ENCODE measurements around the gene SLC35E1. TPM values are rescaled to one million over a fixed set of nuclear protein-coding genes. Genes with fewer than 3 reads are reported as not detected.

Gene SLC35E1
- total RNA-seq, 1 experiment from 2014 or later: 35.8 TPM

DNA sequence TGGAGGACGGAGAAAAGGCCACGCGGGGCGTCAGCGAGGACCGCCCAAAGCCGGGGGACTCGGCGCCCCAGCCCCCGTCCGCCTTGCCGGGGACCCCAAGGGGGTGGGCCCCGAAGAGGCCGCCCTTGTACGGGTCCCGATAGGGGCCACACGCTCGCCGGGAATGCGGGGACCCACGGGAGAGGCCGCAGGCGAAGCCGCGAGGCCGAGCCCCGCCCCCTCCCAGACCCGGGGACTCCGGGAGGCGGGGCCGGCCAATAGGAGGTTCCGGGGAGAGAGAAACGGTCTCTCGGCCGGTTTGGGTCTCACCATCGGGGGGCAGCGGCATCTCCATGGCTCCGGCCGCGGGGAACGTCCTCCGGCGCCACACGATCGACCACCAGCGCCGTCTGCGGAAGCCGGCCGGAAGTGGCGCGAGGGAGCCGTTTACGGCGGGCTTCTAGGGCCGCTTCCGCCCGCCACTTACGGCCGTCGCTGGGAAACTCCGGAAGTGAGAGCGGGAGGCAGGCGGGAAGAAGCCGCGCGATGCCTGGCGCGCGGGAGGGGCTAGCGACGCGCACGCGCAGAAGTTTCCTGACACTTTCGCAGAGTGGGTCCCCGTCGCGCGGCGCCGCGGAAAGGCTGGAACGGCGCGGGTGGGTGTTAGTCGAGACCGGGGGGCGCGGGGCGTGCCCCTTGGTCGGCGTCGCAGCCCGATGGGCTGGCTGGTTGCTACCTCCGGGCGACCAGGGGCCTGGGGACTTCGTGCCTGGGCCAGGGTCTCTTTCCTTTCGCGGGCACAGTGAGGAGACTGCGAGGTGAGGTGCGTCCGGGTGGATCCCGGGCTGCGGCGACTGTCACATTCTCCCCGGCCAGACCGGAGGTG is 29.9 kb downstream of the SLC35E1 start, which contains the start of gene CHERP:
Gene CHERP, minus strand, starts transcription at position 393 of the 865 bp plus-strand sequence. Its CDS starts 59 bp downstream, at position 334.
- Mint-ChIP-seq H3K27ac (peak within 1 kb of the TSS; percentile 62 to 93 (median 67)), H3K36me3 (ENCODE audit: insufficient read depth in 1 of 3, low read depth in 3 of 3) (peaks cover 28 to 43% (median 41%) of the 10 kb centered on the region in 3 experiments; a peak in 6 of 7 replicates), H3K4me1 (peaks cover 13 to 16% of the 10 kb centered on the region in 2 experiments), H3K4me3 (peak within 1 kb of the TSS; percentile 91 to 96), H3K9me3 (no peaks in the 10 kb centered on the region), H3K27me3 (ENCODE audit: low read depth) (no peaks in the 10 kb centered on the region)
- H3K4me1 ChIP-seq (ENCODE audit: insufficient read depth, low read length): no peaks in the 10 kb centered on the region; the same call in 1 of the 2 replicates
- H3K27me3 ChIP-seq (ENCODE audit: insufficient read depth, low read length): no peaks in the 10 kb centered on the region
- H2BK12ac ChIP-seq (ENCODE audit: insufficient read length, low read depth, low read length): no peak within 1 kb of the TSS
- H3K27ac ChIP-seq (ENCODE audit: insufficient read length, low read depth, low read length): no peak within 1 kb of the TSS
- H3K23ac ChIP-seq (ENCODE audit: insufficient read length, low read depth, low read length): no peak within 1 kb of the TSS
- H3K79me2 ChIP-seq (ENCODE audit: insufficient read depth, low read length): peaks cover 34% of the 10 kb centered on the region; the same call in 1 of the 2 replicates
- H4K20me1 ChIP-seq (ENCODE audit: control insufficient read depth, insufficient read depth, insufficient read length): no peaks in the 10 kb centered on the region
- H2BK120ac ChIP-seq (ENCODE audit: low read depth, low read length, poor library complexity, severe bottlenecking): no peak within 1 kb of the TSS
- peak within 1 kb of the TSS; percentile 87 for H3K9ac ChIP-seq (ENCODE audit: extremely low read depth, insufficient read length, low read length)
- H3K79me1 ChIP-seq (ENCODE audit: insufficient read depth, low read depth, low read length, poor library complexity, severe bottlenecking): peaks cover 16% of the 10 kb centered on the region
- TF ChIP-seq, protein P1, sequence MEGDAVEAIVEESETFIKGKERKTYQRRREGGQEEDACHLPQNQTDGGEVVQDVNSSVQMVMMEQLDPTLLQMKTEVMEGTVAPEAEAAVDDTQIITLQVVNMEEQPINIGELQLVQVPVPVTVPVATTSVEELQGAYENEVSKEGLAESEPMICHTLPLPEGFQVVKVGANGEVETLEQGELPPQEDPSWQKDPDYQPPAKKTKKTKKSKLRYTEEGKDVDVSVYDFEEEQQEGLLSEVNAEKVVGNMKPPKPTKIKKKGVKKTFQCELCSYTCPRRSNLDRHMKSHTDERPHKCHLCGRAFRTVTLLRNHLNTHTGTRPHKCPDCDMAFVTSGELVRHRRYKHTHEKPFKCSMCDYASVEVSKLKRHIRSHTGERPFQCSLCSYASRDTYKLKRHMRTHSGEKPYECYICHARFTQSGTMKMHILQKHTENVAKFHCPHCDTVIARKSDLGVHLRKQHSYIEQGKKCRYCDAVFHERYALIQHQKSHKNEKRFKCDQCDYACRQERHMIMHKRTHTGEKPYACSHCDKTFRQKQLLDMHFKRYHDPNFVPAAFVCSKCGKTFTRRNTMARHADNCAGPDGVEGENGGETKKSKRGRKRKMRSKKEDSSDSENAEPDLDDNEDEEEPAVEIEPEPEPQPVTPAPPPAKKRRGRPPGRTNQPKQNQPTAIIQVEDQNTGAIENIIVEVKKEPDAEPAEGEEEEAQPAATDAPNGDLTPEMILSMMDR (conservative IDR thresholded peaks at IDR 0.05): no peak
- H3T11ph ChIP-seq (ENCODE audit: low read length): no peak within 1 kb of the TSS
- no peak within 1 kb of the TSS for H3K56ac ChIP-seq (ENCODE audit: insufficient read length, low read depth, low read length)
- no peaks in the 10 kb centered on the region for H3K9me3 ChIP-seq (ENCODE audit: control insufficient read depth, low read depth, low read length)
- H4K5ac ChIP-seq (ENCODE audit: insufficient read length, low read depth, low read length): no peak within 1 kb of the TSS
- H3K4ac ChIP-seq (ENCODE audit: low read depth, low read length): no peak within 1 kb of the TSS
- H2BK20ac ChIP-seq (ENCODE audit: low read depth, low read length, poor library complexity, severe bottlenecking): no peak within 1 kb of the TSS
- no peak within 1 kb of the TSS for H2AFZ ChIP-seq (ENCODE audit: low read length)
- peak within 1 kb of the TSS; percentile 95 for H3K4me2 ChIP-seq (ENCODE audit: insufficient read depth, insufficient read length, low read length)
- H4K91ac ChIP-seq (ENCODE audit: insufficient read length, low read depth, low read length): no peak within 1 kb of the TSS
- peak within 1 kb of the TSS; percentile 68 for H3K18ac ChIP-seq (ENCODE audit: insufficient read length, low read depth, low read length)
- no peak within 1 kb of the TSS for H2AK5ac ChIP-seq (ENCODE audit: insufficient read length, low read length)
- peak; percentile 92 for DNase-seq
- no CpG with 5 or more reads among the region's 108 CpGs for WGBS (ENCODE audit: extremely low coverage, insufficient read length, low lambda C conversion rate)
- H2BK15ac ChIP-seq (ENCODE audit: low read depth, low read length): peak within 1 kb of the TSS; percentile 87; the same call in 1 of the 2 replicates
- no peak within 1 kb of the TSS for H4K8ac ChIP-seq (replicated peaks; ENCODE audit: insufficient read length, low read depth, low read length)
- peak within 1 kb of the TSS; percentile 71 for H3K14ac ChIP-seq (ENCODE audit: insufficient read depth, low read length)
- peaks cover 13% of the 10 kb centered on the region for H3K23me2 ChIP-seq (ENCODE audit: insufficient read length, low read depth, low read length, poor library complexity, severe bottlenecking)
- no peak within 1 kb of the TSS for H2BK5ac ChIP-seq (ENCODE audit: insufficient read length, low read length)
